BE2C (cell line): ENCODE results near the gene MFSD11.
"Not testable (repeated sequence)": the region's sequence is repeated elsewhere in the genome, so short reads cannot be mapped to it uniquely, and the experiment has no call there.

Experiments
- DNase-seq: peaks from one replicate; pipeline ENCODE4 v3.0.0-alpha.2; 2020
- H3K27me3 ChIP-seq: fragments of 250-450 bp; sonication (Bioruptor Pico); 2 replicates; pipeline ENCODE4 v1.5.1; 2020; ENCODE audit warnings: mild to moderate bottlenecking
- H3K36me3 ChIP-seq: fragments of 250-450 bp; sonication (Bioruptor Pico); 2 replicates; pipeline ENCODE4 v1.5.1; 2020; ENCODE audit warnings: mild to moderate bottlenecking
- H3K4me1 ChIP-seq: fragments of 250-450 bp; sonication (Bioruptor Pico); 2 replicates; pipeline ENCODE4 v1.5.1; 2020
- H3K4me3 ChIP-seq: 2 replicates; pipeline ENCODE4 v1.5.1; 2011; ENCODE audit warnings: low read depth, low read length
- H3K9me3 ChIP-seq: fragments of 250-450 bp; sonication (Bioruptor Pico); 2 replicates; pipeline ENCODE4 v1.5.1; 2020
- TF ChIP-seq, protein P1 (sequence below): IDR thresholded peaks from 2 replicates; pipeline ENCODE4 v1.5.1; 2012; ENCODE audit warnings: mild to moderate bottlenecking, low read depth, low read length

The MFSD11 gene

DNA sequence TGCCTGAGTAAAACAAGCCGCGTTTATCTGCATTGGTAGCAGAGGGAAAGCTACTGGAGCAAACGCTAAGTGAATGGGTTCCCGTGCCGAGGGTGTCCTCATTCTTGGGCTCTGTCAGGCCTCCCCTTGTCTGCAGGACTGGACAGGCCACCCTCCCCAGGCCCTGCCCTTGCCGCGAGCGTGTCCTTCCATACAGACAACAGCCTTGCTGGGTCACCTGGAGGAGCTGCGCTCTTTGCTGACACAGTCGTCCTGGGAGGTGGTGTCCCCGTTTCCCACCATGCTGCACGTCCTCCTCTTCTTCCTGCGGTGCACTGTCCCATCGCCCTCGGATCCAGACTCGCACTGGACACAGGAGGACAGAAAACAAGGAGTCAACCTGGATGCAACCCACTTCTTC is 19.4 kb upstream of the MFSD11 start:
- Histone ChIP-seq H3K4me1 (peaks cover 4% of the 10 kb centered on the region; the same call in 1 of the 2 replicates), H3K9me3 (no peaks in the 10 kb centered on the region), H3K36me3 (peaks cover 82% of the 10 kb centered on the region), H3K27me3 (no peaks in the 10 kb centered on the region), H3K4me3 (no peak overlapping the region)
- no peak for DNase-seq
- TF ChIP-seq, protein P1, sequence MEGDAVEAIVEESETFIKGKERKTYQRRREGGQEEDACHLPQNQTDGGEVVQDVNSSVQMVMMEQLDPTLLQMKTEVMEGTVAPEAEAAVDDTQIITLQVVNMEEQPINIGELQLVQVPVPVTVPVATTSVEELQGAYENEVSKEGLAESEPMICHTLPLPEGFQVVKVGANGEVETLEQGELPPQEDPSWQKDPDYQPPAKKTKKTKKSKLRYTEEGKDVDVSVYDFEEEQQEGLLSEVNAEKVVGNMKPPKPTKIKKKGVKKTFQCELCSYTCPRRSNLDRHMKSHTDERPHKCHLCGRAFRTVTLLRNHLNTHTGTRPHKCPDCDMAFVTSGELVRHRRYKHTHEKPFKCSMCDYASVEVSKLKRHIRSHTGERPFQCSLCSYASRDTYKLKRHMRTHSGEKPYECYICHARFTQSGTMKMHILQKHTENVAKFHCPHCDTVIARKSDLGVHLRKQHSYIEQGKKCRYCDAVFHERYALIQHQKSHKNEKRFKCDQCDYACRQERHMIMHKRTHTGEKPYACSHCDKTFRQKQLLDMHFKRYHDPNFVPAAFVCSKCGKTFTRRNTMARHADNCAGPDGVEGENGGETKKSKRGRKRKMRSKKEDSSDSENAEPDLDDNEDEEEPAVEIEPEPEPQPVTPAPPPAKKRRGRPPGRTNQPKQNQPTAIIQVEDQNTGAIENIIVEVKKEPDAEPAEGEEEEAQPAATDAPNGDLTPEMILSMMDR: no peak

DNA sequence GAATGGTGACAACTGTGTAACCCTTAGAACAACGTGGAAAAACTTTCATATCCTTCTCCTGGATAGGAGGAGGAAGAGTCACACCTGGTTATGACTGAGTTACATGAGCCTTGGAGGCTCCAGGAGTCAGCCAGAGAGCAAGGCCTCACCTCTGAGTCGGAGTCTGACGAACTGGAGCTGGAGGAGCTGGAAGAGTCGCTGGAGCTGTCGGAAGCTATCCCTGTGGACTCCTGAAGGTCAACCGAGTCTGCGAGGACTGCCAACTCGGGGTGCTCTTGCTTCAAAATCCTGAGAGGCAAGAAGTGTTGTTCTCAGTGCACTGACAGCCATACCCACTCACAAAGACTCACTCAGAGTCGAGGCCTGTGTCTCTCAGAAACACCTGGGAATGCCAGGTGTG is 17.7 kb upstream of the MFSD11 start:
- no peak for DNase-seq
- Histone ChIP-seq H3K4me3 (no peak overlapping the region), H3K9me3 (no peaks in the 10 kb centered on the region), H3K36me3 (peaks cover 89% of the 10 kb centered on the region), H3K27me3 (no peaks in the 10 kb centered on the region), H3K4me1 (peaks cover 4% of the 10 kb centered on the region)
- TF ChIP-seq, protein P1: no peak

DNA sequence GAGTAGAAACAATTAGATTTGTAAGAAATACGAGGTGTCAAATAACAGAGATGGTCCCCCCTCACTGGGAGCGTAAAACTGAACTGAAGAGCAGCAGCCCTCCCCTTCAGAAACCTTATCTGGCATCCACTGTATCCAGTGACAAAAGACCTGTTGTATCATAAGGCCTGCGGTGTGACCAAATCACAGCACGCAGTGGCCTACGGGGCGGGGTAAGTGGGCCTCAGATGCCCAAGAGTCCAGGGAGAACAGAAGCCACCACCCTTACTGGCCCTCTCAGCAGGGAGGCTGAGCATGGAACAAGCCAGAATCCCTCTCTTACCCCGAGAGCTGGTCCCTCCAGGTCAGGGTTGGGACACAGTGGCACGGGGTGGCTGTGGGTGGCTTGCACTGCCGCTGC is 17.0 kb upstream of the MFSD11 start:
- H3K4me3 ChIP-seq: no peak overlapping the region
- peaks cover 82% of the 10 kb centered on the region for H3K36me3 ChIP-seq
- peaks cover 4% of the 10 kb centered on the region for H3K4me1 ChIP-seq
- H3K9me3 ChIP-seq: no peaks in the 10 kb centered on the region
- TF ChIP-seq, protein P1: no peak
- no peaks in the 10 kb centered on the region for H3K27me3 ChIP-seq
- DNase-seq: no peak

DNA sequence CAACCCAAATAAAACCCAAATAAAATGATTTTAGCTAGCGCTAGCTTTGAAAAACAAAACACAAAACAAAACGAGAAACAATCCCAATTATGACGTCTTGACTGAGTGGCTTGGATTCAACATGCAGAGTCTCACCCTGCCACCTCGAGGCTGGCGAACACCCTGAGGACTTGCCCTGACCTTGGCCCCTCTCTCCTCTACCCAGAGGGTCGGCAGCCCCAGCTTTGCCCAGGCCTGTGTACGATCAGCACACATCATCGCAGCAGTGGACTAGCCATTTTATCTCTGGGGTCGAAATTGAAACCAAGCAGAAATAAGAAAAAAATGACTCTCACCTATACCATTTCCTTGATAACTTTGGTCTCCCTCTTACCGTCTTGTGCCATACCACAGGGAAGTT is 16.5 kb upstream of the MFSD11 start:
- H3K4me3 ChIP-seq: no peak overlapping the region
- H3K27me3 ChIP-seq: no peaks in the 10 kb centered on the region
- peaks cover 80% of the 10 kb centered on the region for H3K36me3 ChIP-seq
- TF ChIP-seq, protein P1: no peak
- peaks cover 4% of the 10 kb centered on the region for H3K4me1 ChIP-seq
- no peaks in the 10 kb centered on the region for H3K9me3 ChIP-seq
- no peak for DNase-seq

DNA sequence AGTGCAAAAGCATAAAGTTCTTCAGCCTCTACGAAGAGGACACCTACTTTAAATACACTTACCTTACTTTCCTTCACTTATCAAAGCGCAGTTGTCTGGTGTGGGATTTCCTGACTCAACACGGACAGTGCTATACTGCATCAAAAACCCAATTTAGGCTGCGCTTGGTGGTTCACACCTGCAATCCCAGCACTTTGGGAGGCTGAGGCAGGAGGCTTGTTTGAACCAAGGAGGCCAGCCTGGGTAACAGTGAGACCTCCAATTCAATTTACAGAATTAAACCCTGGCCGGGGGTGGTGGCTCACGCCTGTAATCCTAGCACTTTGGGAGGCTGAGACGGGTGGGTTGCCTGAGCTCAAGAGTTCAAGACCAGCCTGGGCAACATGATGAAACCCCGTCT is 15.6 kb upstream of the MFSD11 start:
- TF ChIP-seq, protein P1: no peak
- no peaks in the 10 kb centered on the region; the same call in none of the 2 replicates for H3K4me1 ChIP-seq
- no peaks in the 10 kb centered on the region for H3K27me3 ChIP-seq
- DNase-seq: no peak
- H3K36me3 ChIP-seq: peaks cover 75% of the 10 kb centered on the region
- H3K4me3 ChIP-seq: no peak overlapping the region
- no peaks in the 10 kb centered on the region for H3K9me3 ChIP-seq

DNA sequence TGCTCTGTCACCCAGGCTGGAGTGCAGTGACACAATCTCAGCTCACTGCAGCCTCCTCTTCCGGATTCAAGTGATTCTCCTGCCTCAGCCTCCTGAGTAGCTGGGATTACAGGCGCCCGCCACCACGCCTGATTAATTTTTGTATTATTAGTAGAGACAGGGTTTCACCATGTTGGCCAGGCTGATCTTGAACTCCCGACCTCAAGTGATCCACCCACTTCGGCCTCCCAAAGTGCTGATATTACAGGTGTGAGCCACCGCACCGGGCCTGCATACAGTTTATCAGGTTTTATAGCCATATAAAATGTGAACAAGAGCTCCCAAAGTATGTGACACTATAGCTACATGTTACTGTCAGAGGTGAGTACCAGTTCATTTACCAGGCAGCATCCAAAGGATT is 14.9 kb upstream of the MFSD11 start:
- H3K36me3 ChIP-seq: peaks cover 70% of the 10 kb centered on the region
- not testable (repeated sequence) for H3K27me3 ChIP-seq, H3K4me3 ChIP-seq, H3K4me1 ChIP-seq, DNase-seq, H3K9me3 ChIP-seq

DNA sequence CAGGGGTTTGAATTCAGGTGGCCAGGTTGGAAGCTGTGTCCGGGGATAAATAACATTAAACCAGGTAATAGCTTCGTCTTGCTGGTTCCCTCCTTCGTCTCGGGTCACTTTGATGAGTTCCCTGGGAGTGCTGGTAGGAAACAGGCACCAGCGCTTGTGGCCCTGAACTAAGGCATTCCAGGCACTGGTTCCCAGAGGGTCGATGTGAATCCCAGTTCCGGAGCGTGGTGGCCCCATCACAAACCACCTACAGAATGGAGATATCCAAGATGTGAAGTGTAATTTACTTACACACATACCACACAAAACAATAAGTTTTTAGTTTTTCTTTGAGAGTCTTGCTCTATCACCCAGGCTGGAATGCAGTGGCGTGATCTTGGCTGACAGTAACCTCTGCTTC is 14.1 kb upstream of the MFSD11 start:
- H3K4me3 ChIP-seq: no peak overlapping the region
- DNase-seq: no peak
- no peaks in the 10 kb centered on the region for H3K9me3 ChIP-seq
- peaks cover 63% of the 10 kb centered on the region for H3K36me3 ChIP-seq
- TF ChIP-seq, protein P1: no peak
- H3K27me3 ChIP-seq: no peaks in the 10 kb centered on the region
- H3K4me1 ChIP-seq: no peaks in the 10 kb centered on the region; the same call in 1 of the 2 replicates
